GM18519 (cell line): ENCODE data around the gene PIK3R3.

Source experiments
- ATAC-seq: cut with Tn5 transposase; IDR thresholded peaks from one replicate; pipeline ENCODE4 v1.9.1; 2021; ENCODE audit warnings: mild to moderate bottlenecking, moderate library complexity; ENCODE audit not compliant: unreplicated experiment, low FRiP score

The PIK3R3 gene

DNA sequence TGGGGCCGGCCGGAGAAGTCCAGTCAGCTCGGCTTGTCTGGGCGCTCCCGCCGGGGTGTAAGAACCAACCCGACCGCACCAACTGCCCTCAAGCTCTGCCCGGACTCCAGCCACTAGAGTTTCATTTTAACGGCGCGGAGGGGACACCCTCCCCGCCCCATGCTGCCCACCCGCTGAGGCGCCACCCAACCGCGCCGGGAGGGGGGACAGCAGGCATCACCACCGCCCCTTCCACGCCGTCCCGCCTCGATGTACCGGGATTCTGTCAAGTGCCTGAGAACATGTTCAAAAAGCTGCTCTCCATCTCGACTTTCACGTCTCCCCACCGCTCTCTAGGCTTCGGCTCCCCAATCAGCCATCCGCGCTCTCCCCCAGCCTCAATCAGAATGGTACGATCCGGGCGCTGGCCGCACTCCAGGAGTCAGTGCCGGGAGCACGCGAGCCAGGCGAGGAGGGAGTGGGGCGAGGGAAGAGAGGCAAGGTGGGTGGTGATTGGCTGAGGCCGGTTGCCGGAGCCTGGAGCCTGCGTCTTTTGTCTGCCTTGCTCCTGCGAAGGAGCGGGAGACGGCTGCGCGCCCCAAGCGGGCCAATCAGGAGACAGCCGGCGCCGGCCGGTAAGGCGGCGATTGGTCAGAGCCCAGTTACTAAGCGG lies at the start of gene PIK3R3:
TSS of gene PIK3R3 (minus strand) at position 101 of the 652 bp plus-strand sequence. CDS start 677 bp downstream, outside the sequence.
- ATAC-seq, result peak; percentile 80

GRCh38 chr1:46181343-46182260 lies 49.2 kb upstream of the PIK3R3 start:
- ATAC-seq, result no peak

DNA sequence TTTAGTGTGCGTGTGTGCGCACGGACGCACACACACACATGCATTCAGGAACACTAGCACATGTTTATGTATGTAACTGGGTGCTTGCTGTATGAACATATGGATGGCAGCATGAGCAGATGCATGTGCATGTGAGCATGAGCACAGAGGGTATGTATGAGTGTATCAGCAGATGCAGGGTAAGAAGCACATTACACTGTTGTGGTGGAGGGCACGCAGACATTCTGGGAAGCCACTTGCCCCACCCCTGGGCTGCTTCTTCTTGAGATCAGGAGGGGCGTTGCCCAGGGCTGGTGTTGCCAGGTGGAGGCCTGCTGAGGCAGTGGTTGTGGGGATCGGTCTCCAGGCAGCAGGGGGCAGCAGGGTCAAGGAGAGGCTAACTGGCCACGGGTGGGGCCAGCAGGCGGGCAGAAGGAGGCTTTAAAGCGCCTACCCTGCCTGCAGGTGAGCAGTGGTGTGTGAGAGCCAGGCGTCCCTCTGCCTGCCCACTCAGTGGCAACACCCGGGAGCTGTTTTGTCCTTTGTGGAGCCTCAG lies 47.7 kb upstream of the PIK3R3 start:
- ATAC-seq, result no peak

DNA sequence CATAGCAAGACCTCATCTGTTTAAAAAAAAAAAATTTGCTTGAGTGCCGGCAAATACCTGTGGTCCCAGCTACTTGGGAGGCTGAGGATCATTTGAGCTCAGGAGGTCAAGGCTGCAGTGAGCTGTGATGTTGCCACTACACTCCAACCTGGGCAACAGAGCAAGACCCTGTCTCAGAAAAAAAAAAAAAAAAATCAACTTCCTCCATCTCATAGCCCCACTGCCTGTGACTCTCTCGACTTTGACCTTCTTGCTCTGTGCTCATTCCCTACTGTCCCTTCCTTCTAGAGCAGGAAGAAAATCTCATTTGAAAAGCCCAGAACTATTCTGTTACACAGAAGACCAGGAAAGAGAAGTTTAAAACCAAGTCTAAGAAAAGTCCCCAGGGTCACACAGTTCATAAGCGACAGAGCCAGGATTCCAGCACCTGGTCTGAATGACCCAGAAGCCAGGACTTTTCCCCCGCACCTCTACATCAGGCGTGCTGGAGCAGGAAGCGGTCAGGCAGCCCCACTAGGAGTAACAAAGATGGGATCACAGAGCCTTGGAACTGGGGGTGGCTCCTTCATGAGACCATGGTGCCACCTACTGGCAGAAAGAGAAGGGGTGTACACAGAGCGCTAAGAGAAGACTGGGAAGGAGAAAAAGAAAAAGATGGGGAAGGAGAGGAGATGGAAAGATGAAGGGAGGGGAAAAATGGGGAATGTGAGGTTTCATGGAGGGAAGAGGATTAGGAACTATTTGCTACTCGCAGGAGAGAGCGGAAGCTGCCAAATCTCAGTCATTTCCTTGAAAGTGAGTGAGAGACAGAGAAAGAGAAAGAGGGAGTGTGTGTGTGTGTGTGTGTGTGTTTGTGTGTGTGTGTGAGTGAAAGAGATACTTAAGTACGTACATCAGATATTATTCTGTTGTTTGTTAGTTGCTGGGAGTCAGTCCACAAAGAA lies 47.0 kb upstream of the PIK3R3 start:
- ATAC-seq, result no peak

DNA sequence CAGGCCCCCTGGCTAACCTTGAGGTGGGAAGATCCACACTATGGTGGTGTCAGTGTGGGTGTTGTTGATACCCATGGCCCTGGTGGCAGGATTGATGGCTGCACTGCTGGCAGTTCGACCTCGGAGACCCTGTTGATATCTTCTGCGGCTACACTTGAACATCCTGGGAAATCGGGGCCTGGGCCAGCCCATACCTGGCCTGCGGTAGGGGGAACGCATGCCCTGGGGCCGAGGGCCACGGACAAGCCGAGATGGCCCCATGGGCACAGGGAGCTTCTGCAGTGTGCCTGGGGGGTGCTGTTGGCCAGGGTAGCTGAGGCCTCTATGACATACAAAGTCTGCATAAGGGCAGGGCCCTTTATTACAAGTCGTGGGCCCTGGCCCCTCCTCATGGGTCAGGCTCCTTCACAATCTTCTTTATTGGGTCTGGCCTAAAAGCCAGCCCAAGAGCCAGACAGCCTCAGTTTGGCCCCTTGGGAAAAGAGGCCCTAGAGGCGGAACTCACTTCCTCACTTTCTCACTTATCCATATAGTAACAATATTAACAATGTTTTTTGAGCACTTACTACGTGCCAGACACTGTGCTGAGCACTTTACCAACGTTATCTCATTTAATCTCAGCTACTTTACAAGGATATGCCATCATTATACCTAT lies 43.9 kb upstream of the PIK3R3 start, which contains the start of gene P3R3URF:
TSS of gene P3R3URF (minus strand) at position 278 of the 655 bp plus-strand sequence. CDS start at position 261, 17 bp downstream.
- ATAC-seq, result no peak

DNA sequence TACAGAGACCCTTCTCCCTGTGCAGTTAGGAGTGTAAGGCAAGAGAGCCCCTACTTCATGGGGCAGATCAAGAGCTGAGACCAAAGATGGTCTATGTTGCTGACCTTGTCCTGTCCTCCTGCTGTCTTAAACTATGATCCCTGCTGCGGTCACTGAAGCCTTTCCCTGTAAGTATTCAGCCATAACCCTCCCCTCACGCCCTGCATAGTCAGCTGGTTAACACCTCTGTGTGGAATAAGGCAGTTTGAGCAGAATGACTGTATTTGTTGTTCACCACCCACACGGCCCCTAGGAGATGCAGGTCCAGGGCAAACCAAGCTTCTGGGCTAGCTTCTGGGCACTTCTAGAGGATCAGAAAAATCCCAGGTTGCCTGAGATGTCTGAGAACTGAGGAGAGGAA lies 42.8 kb upstream of the PIK3R3 start:
- ATAC-seq, result no peak

DNA sequence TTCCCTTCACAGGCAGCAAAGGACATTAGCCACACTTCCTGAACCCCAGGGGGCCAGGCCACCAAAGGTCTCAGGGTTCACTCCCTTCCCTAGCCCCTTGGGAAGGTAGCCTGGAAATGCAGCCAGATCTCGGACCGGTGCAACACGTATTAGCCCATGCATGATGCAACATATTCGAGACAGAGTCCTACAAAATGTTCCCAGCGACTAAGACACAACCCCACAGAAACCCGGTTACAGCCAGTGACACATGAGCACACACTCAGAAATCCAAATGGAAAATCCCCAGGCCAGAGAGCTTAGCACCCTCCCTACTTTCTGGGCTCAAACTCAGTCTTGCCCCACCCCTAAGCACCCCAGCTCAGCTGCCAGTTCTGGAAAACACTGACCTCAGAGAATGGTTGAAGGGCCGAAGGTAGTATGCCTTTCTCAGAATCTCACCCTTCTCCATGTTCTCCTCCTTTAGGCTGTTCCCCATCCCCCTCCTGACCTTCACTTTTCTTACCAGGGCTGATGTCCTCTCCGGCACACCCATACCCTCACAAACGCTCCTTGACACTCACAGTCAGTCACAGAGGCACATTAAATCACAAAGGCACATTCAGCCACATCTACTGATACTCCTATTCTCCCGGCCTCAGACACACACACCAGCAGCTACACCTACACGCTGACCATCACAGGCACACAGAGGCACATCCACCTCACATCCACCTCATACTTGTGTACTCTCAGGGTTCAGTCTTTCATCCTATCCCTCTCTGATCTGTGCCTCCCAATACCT lies 42.2 kb upstream of the PIK3R3 start, which contains the start of gene TSPAN1:
TSS of gene TSPAN1 (plus strand) at position 640 of the 784 bp plus-strand sequence. CDS start 6,021 bp downstream, outside the sequence.
- no peak for ATAC-seq

DNA sequence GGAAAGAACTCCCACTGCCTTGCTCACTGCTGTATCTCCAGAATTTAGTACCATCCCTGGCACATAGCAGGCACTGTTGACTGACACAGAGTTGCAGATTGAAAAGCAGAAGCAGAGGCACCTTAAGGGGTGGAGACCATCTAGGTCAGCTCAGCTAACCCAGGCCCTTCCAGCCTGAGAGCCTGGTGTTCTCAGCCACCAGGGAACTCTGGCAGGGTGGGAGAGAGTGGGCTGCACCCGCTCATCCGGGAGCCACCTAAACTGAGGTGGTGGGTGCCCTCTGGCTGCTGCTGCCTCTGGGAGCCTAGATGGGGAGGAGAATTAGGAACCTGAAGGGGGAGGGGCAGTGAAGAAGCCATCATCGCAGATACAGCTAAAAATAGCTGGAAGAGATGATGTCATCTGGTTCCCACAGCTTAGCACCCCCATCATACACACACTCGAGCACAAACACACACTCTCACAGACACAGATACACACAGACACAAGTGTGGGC lies 41.0 kb upstream of the PIK3R3 start:
- no peak for ATAC-seq

- ATAC-seq, result no peak
Measured at GRCh38 chr1:46172321-46172720, 39.9 kb upstream of the PIK3R3 start.

- ATAC-seq, result no peak
Measured at GRCh38 chr1:46171871-46172270, 39.4 kb upstream of the PIK3R3 start.

DNA sequence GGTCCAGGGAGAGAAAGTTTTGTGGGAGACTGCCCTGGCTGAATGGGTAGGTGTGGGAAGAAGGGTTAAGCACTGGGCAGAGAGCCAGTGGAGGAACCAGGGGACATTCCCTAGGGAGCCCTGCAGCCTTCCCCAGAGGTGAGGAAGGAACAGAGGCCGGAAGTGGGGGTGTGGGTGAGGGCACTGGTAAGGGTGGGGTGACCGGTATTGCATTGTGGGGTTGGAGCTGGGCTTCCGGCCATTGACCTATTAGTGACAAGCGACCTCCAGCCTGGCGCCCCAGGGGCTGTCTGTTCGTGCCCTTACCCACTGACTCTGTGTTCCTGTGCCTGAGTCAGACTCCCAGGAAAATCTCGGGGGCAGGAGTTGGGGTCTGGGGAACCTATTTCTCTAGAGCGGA lies 38.9 kb upstream of the PIK3R3 start:
- ATAC-seq, result no peak

DNA sequence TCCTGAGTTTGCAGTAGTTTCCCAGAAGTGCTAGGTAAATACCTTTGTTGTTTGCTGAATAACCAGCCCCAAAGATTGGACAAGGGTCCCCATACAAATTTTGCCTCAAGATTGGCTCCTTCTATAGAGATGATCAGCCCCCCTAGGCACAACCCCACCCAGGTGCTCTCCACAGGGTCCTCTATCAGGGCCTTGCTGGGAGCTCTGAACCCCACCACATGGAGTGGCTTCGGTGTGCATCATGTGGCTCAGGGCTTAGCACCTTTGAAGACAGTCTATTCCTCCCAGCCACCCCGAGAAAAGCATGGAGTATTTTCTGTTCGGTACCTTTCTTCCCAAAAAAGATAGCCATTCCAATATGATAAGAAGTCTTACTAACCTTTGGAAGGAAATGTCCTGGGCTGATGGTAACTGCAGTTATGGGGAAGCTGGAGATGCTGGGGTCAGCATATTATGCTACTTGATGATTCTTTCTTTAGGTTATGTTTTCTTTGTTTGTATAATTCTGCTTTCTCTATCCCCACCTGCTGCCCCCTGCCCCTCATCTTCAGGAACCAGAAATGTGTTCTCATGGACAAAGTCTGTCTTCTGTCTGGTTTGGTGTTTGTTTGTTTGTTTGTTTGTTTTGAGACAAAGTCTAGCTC lies 37.5 kb upstream of the PIK3R3 start:
- ATAC-seq, result no peak

- ATAC-seq, result no peak
Measured at GRCh38 chr1:46168477-46168876, 36.0 kb upstream of the PIK3R3 start.

GRCh38 chr1:46166521-46167462 lies 34.4 kb upstream of the PIK3R3 start:
- ATAC-seq, result no peak

GRCh38 chr1:46160212-46160611 lies 27.8 kb upstream of the PIK3R3 start:
- no peak for ATAC-seq

GRCh38 chr1:46159516-46159915 lies 27.1 kb upstream of the PIK3R3 start:
- no peak for ATAC-seq
